Activated CD4-positive, CD25-positive, alpha-beta regulatory T cell (primary cell): ENCODE data around the gene NDUFAF8.

Source experiments
- DNase-seq, 4 experiments: peaks; one replicate each; lab custom pipeline; 2025; lab: John Stamatoyannopoulos, UW

Gene NDUFAF8

GRCh38 chr17:81200695-81201580 is 38.2 kb upstream of the NDUFAF8 start:
- DNase-seq: no peak

DNA sequence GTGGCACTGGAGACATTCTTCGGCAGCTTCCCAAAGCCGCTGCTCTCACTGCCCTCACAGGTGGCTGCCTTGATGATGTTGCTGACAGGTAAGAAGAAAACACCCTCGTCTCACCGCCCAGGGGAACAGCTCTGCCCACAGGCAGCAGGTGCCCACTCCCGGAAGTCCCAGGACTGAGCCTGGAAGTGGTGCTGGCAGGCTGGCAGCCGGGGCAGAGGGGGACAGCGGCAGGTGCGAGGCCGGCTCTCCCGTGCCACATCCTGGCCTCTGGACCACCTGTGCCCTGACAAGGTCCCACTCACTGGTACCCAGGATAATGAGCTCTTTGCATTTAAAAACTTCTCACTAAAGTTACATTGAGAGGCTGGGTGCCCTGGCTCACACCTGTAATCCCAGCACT is 36.8 kb upstream of the NDUFAF8 start:
- DNase-seq: no peak

GRCh38 chr17:81203136-81203535 is 36.0 kb upstream of the NDUFAF8 start:
- no peak for DNase-seq

DNA sequence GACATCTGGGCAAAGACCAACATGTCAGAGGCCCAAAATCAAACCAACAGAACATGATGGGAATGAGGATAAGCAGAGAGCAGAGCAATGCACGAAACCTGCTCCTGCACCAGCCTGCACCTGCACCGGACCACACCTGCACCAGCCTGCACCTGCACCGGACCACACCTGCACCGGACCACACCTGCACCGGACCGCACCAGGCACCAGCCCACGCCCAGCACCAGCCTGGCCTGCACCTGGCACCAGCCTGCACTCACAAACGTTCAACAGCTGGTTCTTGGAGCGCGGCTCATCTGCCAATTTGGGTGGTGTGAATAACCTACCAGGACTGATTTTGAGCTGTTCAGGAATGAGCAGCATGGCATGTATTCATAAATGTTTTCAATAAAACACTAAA is 34.5 kb upstream of the NDUFAF8 start:
- DNase-seq: no peak

- no peak for DNase-seq
These were observed 33.0 kb upstream of the NDUFAF8 start for GRCh38 chr17:81206166-81206565.

GRCh38 chr17:81206657-81207056 is 32.5 kb upstream of the NDUFAF8 start:
- no peak for DNase-seq

GRCh38 chr17:81207610-81208581 is 31.2 kb upstream of the NDUFAF8 start:
- no peak for DNase-seq

- DNase-seq: no peak
These were observed 30.5 kb upstream of the NDUFAF8 start for GRCh38 chr17:81208651-81209050.

- no peak for DNase-seq
These were observed 30.0 kb upstream of the NDUFAF8 start for GRCh38 chr17:81209141-81209540.

DNA sequence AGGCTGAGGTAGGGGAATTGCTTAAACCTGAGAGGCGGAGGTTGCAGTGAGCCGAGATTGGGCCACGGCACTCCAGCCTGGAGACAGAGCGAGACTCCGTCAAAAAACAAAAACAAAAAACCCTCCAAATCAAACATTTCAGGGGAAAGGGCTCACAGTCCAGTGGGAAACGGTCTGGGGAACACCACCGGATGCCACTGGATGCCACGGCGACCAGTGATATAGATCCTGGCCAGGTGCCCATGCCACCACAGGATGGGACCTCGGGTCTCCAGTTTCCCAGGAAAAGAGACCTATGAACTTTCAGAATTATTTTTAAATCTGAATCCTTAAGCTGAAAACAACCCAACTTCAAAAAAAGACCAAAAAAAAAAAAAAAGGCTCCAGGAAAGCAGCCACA is 28.7 kb upstream of the NDUFAF8 start:
- DNase-seq: no peak

DNA sequence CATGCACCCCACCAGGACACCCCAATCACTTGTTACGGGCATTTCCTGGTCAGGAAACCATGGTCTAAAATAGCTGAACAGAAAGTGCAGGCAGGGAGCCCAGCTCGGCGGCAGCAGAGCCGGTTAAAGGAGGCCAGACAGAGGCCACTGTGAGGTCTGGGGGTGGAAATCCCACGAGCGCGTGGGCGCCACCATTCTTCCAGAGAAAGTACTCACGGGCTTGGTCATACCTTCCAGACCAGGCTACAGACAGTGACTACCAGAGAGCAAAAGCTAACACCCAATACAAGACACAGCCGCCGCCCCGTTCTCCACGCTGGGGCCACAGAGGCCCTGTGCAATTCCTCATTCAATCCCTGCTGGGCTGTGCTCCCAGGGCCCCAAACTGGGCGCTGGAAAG is 28.2 kb upstream of the NDUFAF8 start:
- DNase-seq: no peak

- no peak for DNase-seq
These were observed 26.8 kb upstream of the NDUFAF8 start for GRCh38 chr17:81212365-81212764.

DNA sequence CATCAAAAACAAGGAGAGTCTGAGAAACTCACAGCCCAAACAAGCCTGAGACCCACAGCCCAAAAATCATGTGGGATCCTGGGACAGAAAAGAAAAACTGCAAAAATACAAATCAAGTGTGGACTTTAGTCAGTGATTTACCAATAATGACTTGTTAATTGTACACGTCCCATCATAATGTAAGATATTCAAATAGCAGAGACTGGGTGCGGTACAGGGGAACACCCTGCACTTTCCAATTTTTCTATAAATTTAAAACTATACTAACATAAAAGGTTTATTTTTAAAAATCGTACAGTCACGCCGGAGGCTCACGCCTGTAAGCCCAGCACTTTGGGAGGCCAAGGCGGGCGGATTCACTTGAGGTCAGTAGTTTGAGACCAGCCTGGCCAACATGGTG is 25.1 kb upstream of the NDUFAF8 start:
- no peak for DNase-seq

- DNase-seq: no peak
These were observed 21.6 kb upstream of the NDUFAF8 start for GRCh38 chr17:81217491-81217890.

- DNase-seq: no peak
These were observed 20.7 kb upstream of the NDUFAF8 start for GRCh38 chr17:81218459-81218858.

- DNase-seq: no peak
These were observed 20.1 kb upstream of the NDUFAF8 start for GRCh38 chr17:81218991-81219390.

DNA sequence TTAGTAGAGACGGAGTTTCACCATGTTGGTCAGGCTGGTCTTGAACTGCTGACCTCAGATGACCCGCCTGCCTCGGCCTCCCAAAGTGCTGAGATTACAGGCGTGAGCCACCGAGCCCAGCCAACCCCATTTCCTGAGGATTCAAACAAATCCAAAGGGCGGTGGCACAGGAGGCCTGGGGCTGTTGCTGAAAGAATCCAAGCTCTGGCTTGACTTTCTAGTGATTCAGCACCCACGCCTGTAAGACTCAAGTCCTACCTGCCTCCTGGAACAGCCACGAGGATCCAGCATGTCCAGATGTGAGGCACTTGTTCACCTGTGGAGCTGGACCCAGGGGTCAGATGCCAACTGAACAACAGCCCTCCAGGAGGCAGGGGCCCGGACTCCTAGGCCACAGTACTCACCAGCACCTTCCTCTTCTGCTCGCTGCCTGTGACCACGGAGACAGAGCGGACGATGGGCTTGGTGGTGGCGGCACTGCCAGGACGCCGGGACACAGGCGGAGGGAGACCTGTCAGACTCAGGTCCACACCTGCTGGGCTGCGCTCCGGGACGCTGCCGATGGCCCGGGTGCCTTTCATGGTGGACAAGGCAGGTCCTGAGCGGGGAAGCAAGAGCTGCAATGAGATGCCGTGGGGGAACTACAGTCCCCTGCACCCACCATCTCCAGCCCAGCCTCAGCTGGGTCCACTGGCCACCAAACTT is 19.5 kb upstream of the NDUFAF8 start:
- DNase-seq: no peak

GRCh38 chr17:81221371-81221841 is 17.7 kb upstream of the NDUFAF8 start:
- DNase-seq: no peak

DNA sequence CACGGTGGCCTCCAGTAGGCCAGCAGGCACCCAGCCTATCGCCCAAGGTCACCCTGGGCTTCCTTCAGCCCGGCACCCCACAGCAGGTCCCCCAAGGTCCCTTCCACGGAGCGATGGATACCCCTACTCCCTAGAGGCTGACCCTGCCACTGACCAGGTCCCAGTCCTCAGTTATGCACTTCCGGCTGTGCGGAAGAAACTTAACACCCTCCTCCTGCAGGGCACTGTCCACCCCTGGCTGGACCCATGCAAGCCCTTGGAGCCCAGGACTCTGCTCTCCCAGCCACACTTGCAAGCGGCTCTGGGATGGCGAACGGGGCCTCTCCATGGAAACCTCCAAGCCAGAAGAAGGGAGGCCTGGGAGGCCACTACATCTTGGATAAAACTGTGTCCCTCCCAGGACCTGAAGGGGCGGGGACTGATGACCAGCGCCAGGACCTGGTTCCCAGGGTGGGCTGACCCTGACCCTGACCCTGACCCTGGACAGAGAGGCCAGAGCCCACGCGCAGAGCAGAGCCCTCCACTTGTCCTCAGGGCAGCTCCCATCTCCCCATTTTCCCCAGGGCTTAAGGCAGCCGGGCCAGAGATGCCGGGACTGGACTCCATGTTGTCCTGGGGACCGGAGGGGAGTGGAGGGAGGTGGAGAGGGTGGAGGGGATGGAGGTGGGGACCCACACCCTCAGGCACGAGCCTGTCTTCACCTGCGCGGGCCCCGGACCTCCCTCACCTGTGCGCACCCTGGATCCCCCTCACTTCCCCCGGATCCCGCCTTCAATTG is 17.1 kb upstream of the NDUFAF8 start:
- DNase-seq: no peak

DNA sequence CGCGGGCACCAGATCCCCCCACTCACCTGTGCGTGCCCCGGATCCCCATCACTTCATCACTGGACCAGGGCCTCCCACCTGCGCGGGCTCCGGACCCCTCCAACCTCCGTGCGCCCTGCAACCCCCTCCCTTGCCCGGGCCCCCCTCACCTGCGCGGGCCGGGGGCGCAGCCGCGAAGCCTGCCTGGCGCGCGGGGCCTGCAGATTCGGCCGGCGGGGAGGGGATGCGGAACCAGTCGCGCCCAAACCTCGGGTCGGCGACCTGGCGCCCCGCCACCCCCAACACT is 16.6 kb upstream of the NDUFAF8 start:
- DNase-seq: no peak
